ENCODE data around the gene MORN1.

- no peak for TF ChIP-seq CTCF (IDR thresholded peaks at IDR 0.05; ENCODE audit: poor library complexity, severe bottlenecking)
- TF ChIP-seq EZH2 (IDR thresholded peaks at IDR 0.05; ENCODE audit: borderline replicate concordance, insufficient read depth, low read length, poor library complexity, severe bottlenecking): no peak
- no peak for TF ChIP-seq MXI1 (conservative IDR thresholded peaks at IDR 0.05; ENCODE audit: poor library complexity, severe bottlenecking)
- TF ChIP-seq REST (IDR thresholded peaks at IDR 0.05; ENCODE audit: borderline replicate concordance): no peak
- no peak for TF ChIP-seq POLR2AphosphoS5 (IDR thresholded peaks at IDR 0.05)
- no peak for TF ChIP-seq TAF1 (IDR thresholded peaks at IDR 0.05; ENCODE audit: low read depth)
- no peak for TF ChIP-seq EP300 (conservative IDR thresholded peaks at IDR 0.05; ENCODE audit: poor library complexity, severe bottlenecking)
- no peak for TF ChIP-seq RAD21 (conservative IDR thresholded peaks at IDR 0.05)
These were observed 35.7 kb downstream of the MORN1 start for GRCh38 chr1:2355373-2356261.

Measured in neural cell (in vitro differentiated cells).